Measurements from ENCODE around the gene LRP2.

LRP2 gene

GRCh38 chr2:169107645-169108044, 254.7 kb downstream of the LRP2 start:
- H3K4me1 ChIP-seq (ENCODE audit: control insufficient read depth, insufficient read depth, low read length) = peaks cover 9% of the 10 kb centered on the region; the same call in 1 of the 2 replicates
- H3K9ac ChIP-seq (ENCODE audit: low read depth, low read length) = no peak overlapping the region
- no peak overlapping the region for H3K27ac ChIP-seq (ENCODE audit: low read depth, low read length)

DNA sequence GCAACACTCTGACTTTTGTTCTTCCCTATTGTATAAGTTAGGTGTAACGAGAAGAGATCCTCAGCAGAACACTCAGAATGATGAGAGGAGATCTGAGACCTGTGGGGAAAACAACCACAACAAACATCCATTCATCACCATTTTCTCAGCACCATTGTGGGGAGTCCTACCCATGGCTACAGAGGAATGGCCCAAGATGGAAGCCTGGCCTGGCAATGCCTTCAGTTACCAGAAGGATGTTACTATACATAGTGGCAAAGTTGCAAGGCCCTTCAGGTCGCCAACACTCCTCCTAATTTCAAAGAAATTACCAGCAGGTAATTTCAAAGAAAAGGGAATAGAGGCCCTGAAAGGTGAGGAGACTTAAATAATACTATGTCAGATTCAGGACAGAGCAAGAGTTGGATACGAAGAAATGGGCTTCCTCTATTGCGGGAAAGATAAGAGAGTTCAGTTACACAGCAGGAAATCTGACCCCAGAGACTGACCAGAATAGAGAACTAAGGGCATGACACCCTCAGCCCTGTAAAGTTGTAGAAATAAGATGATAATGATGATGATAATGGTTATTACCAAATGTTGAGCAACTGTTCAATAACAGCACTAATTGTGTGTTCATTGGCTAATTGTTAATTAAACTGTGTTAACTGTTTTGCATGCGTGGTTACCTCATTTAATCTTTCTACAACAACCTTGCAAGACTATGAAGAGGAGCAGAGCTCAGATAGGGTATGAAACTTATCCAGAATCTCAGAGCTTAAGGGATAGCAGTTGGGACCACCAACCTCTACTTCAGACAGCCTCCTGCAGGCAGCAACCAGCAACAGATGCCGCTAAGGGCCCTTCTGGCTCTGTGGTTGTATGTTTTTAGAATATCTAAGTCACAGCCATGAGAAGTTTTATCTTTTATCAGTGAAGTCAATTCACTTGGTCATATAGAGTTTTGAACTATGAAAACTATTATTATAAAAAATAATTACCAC, 255.5 kb downstream of the LRP2 start:
- Histone ChIP-seq H3K27ac (ENCODE audit: low read depth, low read length) (no peak overlapping the region), H3K36me3 (ENCODE audit: control insufficient read depth, insufficient read depth, low read length) (no peaks in the 10 kb centered on the region)

More at GRCh38 chr2:169107645-169108044, 254.7 kb downstream of the LRP2 start:
- no peak overlapping the region for H3K4me3 ChIP-seq (ENCODE audit: low read depth, low read length)
- no peaks in the 10 kb centered on the region for H3K9me3 ChIP-seq (ENCODE audit: control insufficient read depth, insufficient read depth, low read length)
- no peaks in the 10 kb centered on the region for H3K36me3 ChIP-seq (ENCODE audit: control insufficient read depth, insufficient read depth, low read length)
- H3K27me3 ChIP-seq (ENCODE audit: control insufficient read depth, insufficient read depth, low read length) = peaks cover 4% of the 10 kb centered on the region; the same call in 1 of the 2 replicates

DNA sequence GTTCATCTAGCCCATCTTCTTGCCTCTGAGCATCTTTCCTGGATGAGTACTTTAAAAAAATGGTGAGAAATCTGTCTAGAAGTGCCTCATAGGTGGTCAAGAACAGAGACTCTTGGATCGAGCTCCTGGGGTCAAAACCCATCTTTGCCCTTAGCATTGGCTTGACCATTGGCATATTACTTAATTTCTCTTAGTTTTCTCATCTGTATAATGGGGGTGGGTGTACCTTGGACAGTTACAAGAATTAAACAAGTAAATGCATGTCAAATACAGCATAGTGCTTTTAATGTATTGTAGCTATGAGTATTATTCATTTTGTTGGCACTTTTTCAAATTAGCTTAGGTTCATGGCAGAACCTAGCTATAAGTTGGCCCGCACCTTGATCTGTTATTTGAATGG, 256.2 kb downstream of the LRP2 start:
- Histone ChIP-seq H3K36me3 (ENCODE audit: control insufficient read depth, insufficient read depth, low read length) (no peaks in the 10 kb centered on the region), H3K27ac (ENCODE audit: low read depth, low read length) (no peak overlapping the region), H3K4me3 (ENCODE audit: low read depth, low read length) (no peak overlapping the region), H3K4me1 (ENCODE audit: control insufficient read depth, insufficient read depth, low read length) (peaks cover 8% of the 10 kb centered on the region; the same call in 1 of the 2 replicates), H3K9ac (ENCODE audit: low read depth, low read length) (no peak overlapping the region), H3K9me3 (ENCODE audit: control insufficient read depth, insufficient read depth, low read length) (no peaks in the 10 kb centered on the region), H3K27me3 (ENCODE audit: control insufficient read depth, insufficient read depth, low read length) (peaks cover 4% of the 10 kb centered on the region; the same call in 1 of the 2 replicates)

More for the DNA sequence above, 255.5 kb downstream of the LRP2 start:
- Histone ChIP-seq H3K27me3 (ENCODE audit: control insufficient read depth, insufficient read depth, low read length) (peaks cover 4% of the 10 kb centered on the region; the same call in 1 of the 2 replicates), H3K9me3 (ENCODE audit: control insufficient read depth, insufficient read depth, low read length) (no peaks in the 10 kb centered on the region), H3K9ac (ENCODE audit: low read depth, low read length) (no peak overlapping the region), H3K4me1 (ENCODE audit: control insufficient read depth, insufficient read depth, low read length) (peaks cover 9% of the 10 kb centered on the region; the same call in 1 of the 2 replicates), H3K4me3 (ENCODE audit: low read depth, low read length) (no peak overlapping the region)

- Histone ChIP-seq H3K9me3 (ENCODE audit: control insufficient read depth, insufficient read depth, low read length) (no peaks in the 10 kb centered on the region), H3K9ac (ENCODE audit: low read depth, low read length) (no peak overlapping the region), H3K4me1 (ENCODE audit: control insufficient read depth, insufficient read depth, low read length) (peaks cover 1% of the 10 kb centered on the region; the same call in 1 of the 2 replicates), H3K27me3 (ENCODE audit: control insufficient read depth, insufficient read depth, low read length) (peaks cover 4% of the 10 kb centered on the region; the same call in 1 of the 2 replicates), H3K4me3 (ENCODE audit: low read depth, low read length) (no peak overlapping the region), H3K27ac (ENCODE audit: low read depth, low read length) (no peak overlapping the region), H3K36me3 (ENCODE audit: control insufficient read depth, insufficient read depth, low read length) (no peaks in the 10 kb centered on the region)
Measured at GRCh38 chr2:169105476-169105875, 256.9 kb downstream of the LRP2 start.

- H3K4me1 ChIP-seq (ENCODE audit: control insufficient read depth, insufficient read depth, low read length) = no peaks in the 10 kb centered on the region
- no peaks in the 10 kb centered on the region for H3K36me3 ChIP-seq (ENCODE audit: control insufficient read depth, insufficient read depth, low read length)
- H3K9me3 ChIP-seq (ENCODE audit: control insufficient read depth, insufficient read depth, low read length) = no peaks in the 10 kb centered on the region
- H3K4me3 ChIP-seq (ENCODE audit: low read depth, low read length) = no peak overlapping the region
- H3K9ac ChIP-seq (ENCODE audit: low read depth, low read length) = no peak overlapping the region
- no peak overlapping the region for H3K27ac ChIP-seq (ENCODE audit: low read depth, low read length)
- H3K27me3 ChIP-seq (ENCODE audit: control insufficient read depth, insufficient read depth, low read length) = peaks cover 4% of the 10 kb centered on the region; the same call in 1 of the 2 replicates
Measured at GRCh38 chr2:169104848-169105247, 257.5 kb downstream of the LRP2 start.

GRCh38 chr2:169095621-169096105, 266.7 kb downstream of the LRP2 start:
- Histone ChIP-seq H3K27ac (ENCODE audit: low read depth, low read length) (no peak overlapping the region), H3K9ac (ENCODE audit: low read depth, low read length) (no peak overlapping the region), H3K27me3 (ENCODE audit: control insufficient read depth, insufficient read depth, low read length) (peaks cover 6% of the 10 kb centered on the region), H3K36me3 (ENCODE audit: control insufficient read depth, insufficient read depth, low read length) (no peaks in the 10 kb centered on the region), H3K4me3 (ENCODE audit: low read depth, low read length) (no peak overlapping the region), H3K9me3 (ENCODE audit: control insufficient read depth, insufficient read depth, low read length) (no peaks in the 10 kb centered on the region), H3K4me1 (ENCODE audit: control insufficient read depth, insufficient read depth, low read length) (no peaks in the 10 kb centered on the region)

GRCh38 chr2:169094676-169095075, 267.7 kb downstream of the LRP2 start:
- H3K36me3 ChIP-seq (ENCODE audit: control insufficient read depth, insufficient read depth, low read length) = no peaks in the 10 kb centered on the region
- no peak overlapping the region for H3K27ac ChIP-seq (ENCODE audit: low read depth, low read length)
- no peaks in the 10 kb centered on the region for H3K9me3 ChIP-seq (ENCODE audit: control insufficient read depth, insufficient read depth, low read length)
- H3K9ac ChIP-seq (ENCODE audit: low read depth, low read length) = no peak overlapping the region
- no peaks in the 10 kb centered on the region for H3K4me1 ChIP-seq (ENCODE audit: control insufficient read depth, insufficient read depth, low read length)
- no peak overlapping the region for H3K4me3 ChIP-seq (ENCODE audit: low read depth, low read length)
- H3K27me3 ChIP-seq (ENCODE audit: control insufficient read depth, insufficient read depth, low read length) = peaks cover 6% of the 10 kb centered on the region

DNA sequence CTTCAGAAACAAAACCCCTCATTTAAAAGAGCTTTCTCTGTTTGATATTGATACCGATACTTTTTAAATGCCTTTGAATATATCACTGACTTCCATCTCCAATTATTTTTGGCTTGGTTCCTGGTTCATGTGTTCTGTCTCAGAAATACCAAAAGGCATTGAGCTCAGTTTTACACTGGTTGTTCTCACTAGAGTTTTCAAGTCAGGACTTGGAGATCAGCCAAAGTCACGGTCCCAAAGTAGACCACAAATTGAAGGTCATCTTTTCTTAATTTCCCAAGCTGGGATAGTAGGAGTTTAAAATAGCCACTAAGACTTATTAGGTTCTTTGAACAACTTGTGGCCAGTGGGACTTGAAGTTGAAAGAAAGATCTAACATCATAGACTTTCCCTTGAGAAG, 268.8 kb downstream of the LRP2 start:
- Histone ChIP-seq H3K36me3 (ENCODE audit: control insufficient read depth, insufficient read depth, low read length) (no peaks in the 10 kb centered on the region), H3K9me3 (ENCODE audit: control insufficient read depth, insufficient read depth, low read length) (no peaks in the 10 kb centered on the region), H3K27me3 (ENCODE audit: control insufficient read depth, insufficient read depth, low read length) (peaks cover 6% of the 10 kb centered on the region), H3K27ac (ENCODE audit: low read depth, low read length) (no peak overlapping the region), H3K9ac (ENCODE audit: low read depth, low read length) (no peak overlapping the region), H3K4me3 (ENCODE audit: low read depth, low read length) (no peak overlapping the region), H3K4me1 (ENCODE audit: control insufficient read depth, insufficient read depth, low read length) (no peaks in the 10 kb centered on the region)

DNA sequence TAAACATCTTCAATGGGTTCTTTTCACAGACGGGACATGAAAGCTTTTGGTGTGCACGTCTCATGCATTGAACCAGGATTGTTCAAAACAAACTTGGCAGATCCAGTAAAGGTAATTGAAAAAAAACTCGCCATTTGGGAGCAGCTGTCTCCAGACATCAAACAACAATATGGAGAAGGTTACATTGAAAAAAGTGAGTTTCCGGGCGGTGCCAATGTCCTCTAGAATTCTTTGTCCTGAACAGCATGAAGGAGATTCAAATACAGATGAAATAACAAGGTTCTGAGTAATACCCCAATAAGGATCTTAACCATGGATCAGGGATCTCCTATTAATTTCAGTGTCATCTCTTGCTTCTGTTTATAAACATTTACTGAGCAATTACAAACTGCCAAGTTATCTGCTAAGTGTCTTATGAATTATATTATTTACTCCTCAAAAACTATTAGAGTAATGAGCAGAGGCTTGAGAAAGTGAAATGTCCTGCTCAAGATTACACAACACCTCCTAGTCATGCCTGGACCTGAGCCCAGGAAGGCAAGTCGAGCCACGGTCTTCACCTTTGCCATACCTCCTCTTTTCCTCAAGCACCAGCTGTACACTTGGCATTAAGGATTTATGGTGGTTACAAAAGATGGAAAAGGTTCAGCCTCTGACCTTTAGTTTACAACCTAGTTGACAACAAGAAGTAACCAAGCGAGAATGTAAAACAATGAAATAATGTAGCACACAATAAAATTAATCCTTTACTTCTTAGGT, 270.4 kb downstream of the LRP2 start:
- Histone ChIP-seq H3K9me3 (ENCODE audit: control insufficient read depth, insufficient read depth, low read length) (no peaks in the 10 kb centered on the region), H3K36me3 (ENCODE audit: control insufficient read depth, insufficient read depth, low read length) (no peaks in the 10 kb centered on the region), H3K9ac (ENCODE audit: low read depth, low read length) (no peak overlapping the region), H3K27me3 (ENCODE audit: control insufficient read depth, insufficient read depth, low read length) (peaks cover 6% of the 10 kb centered on the region), H3K4me1 (ENCODE audit: control insufficient read depth, insufficient read depth, low read length) (no peaks in the 10 kb centered on the region), H3K27ac (ENCODE audit: low read depth, low read length) (no peak overlapping the region), H3K4me3 (ENCODE audit: low read depth, low read length) (no peak overlapping the region)

DNA sequence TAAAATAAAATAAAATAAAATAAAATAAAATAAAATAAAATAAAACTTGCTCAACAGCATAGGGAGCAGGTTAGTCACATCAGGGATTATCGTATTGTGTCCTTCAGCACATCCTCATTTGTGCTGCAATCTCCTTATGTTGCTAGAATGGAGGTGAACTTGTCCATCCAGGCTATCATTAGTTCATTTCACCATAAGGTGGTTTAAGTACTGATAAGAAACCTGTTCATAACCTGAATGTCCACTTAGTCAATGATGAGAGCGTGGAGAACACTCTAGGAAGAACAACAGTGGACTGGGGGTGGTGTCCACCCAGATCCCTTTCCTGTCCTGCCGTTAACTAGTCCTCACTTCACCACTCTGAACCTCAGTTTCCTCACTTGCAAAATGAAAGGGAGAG, 271.1 kb downstream of the LRP2 start:
- peaks cover 6% of the 10 kb centered on the region for H3K27me3 ChIP-seq (ENCODE audit: control insufficient read depth, insufficient read depth, low read length)
- no peaks in the 10 kb centered on the region for H3K36me3 ChIP-seq (ENCODE audit: control insufficient read depth, insufficient read depth, low read length)
- H3K27ac ChIP-seq (ENCODE audit: low read depth, low read length) = no peak overlapping the region
- H3K9ac ChIP-seq (ENCODE audit: low read depth, low read length) = no peak overlapping the region
- H3K4me3 ChIP-seq (ENCODE audit: low read depth, low read length) = no peak overlapping the region
- no peaks in the 10 kb centered on the region for H3K4me1 ChIP-seq (ENCODE audit: control insufficient read depth, insufficient read depth, low read length)
- no peaks in the 10 kb centered on the region for H3K9me3 ChIP-seq (ENCODE audit: control insufficient read depth, insufficient read depth, low read length)

Measured in HUES48 (cell line).